Measurements from ENCODE around the gene SPOCD1.

GRCh38 chr1:31830065-31830464 is 14.2 kb upstream of the SPOCD1 start:
- TF ChIP-seq, protein P1, sequence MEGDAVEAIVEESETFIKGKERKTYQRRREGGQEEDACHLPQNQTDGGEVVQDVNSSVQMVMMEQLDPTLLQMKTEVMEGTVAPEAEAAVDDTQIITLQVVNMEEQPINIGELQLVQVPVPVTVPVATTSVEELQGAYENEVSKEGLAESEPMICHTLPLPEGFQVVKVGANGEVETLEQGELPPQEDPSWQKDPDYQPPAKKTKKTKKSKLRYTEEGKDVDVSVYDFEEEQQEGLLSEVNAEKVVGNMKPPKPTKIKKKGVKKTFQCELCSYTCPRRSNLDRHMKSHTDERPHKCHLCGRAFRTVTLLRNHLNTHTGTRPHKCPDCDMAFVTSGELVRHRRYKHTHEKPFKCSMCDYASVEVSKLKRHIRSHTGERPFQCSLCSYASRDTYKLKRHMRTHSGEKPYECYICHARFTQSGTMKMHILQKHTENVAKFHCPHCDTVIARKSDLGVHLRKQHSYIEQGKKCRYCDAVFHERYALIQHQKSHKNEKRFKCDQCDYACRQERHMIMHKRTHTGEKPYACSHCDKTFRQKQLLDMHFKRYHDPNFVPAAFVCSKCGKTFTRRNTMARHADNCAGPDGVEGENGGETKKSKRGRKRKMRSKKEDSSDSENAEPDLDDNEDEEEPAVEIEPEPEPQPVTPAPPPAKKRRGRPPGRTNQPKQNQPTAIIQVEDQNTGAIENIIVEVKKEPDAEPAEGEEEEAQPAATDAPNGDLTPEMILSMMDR (IDR thresholded peaks at IDR 0.05) = no peak
- TF ChIP-seq POLR2A (IDR thresholded peaks at IDR 0.05) = no peak

Data from prostate gland (tissue), 2 donors.